Gastroesophageal sphincter (tissue), 4 donors: Measurements from ENCODE around the gene VPS13A. TPM values are rescaled to one million over a fixed set of nuclear protein-coding genes. Genes with fewer than 3 reads are reported as not detected.

Experiments used
- ATAC-seq: fragments of 150-250 bp; one replicate; pipeline ENCODE4 v1.9.1; 2016; ENCODE audit warnings: mild to moderate bottlenecking, moderate library complexity
- H3K27ac ChIP-seq, 4 donors: fragments of 200-600 bp; sonication (generic) in 3 of 4; 1 replicate in 3 of 4; 2 replicates in 1 of 4; pipeline ENCODE4 v1.5.1; 2016 to 2019
- H3K27me3 ChIP-seq: fragments of 200-600 bp; sonication (generic); one replicate; pipeline ENCODE4 v1.5.1; 2019
- H3K36me3 ChIP-seq, 2 donors: fragments of 200-600 bp; sonication (generic); one replicate each; pipeline ENCODE4 v1.5.1; 2019; ENCODE audit warnings: control low read depth in 1 of 2
- H3K4me1 ChIP-seq, 3 donors: fragments of 200-600 bp; sonication (generic); 1 replicate in 2 of 3; 2 replicates in 1 of 3; pipeline ENCODE4 v1.5.1; 2016 to 2019; ENCODE audit warnings: control low read depth in 2 of 3
- H3K4me3 ChIP-seq, 2 donors: fragments of 200-600 bp; sonication (generic); one replicate each; pipeline ENCODE4 v1.5.1; 2019; ENCODE audit warnings: mild to moderate bottlenecking in 1 of 2, moderate library complexity in 1 of 2
- H3K9me3 ChIP-seq, 3 donors: fragments of 200-600 bp; sonication (generic); one replicate each; pipeline ENCODE4 v1.5.1; 2017 to 2019; ENCODE audit warnings: control low read depth in 2 of 3
- EP300 ChIP-seq: sonication (generic); formaldehyde crosslinking; IDR thresholded peaks from one replicate; pipeline ENCODE4 v1.6.1; 2017; ENCODE audit warnings: antibody characterized with exemption, mild to moderate bottlenecking
- POLR2A ChIP-seq, 2 donors: fragments of 450-650 bp; IDR thresholded peaks; one replicate each; pipeline ENCODE4 v1.6.1; 2017; ENCODE audit warnings: antibody characterized with exemption in 2 of 2, mild to moderate bottlenecking in 2 of 2, moderate library complexity in 1 of 2
- POLR2AphosphoS5 ChIP-seq: sonication (generic); formaldehyde crosslinking; IDR thresholded peaks from one replicate; pipeline ENCODE4 v1.6.1; 2017; ENCODE audit warnings: antibody characterized with exemption
- WGBS, 2 donors: methylation state at CpG; one replicate each; pipeline ENCODE4 v1.1.5; 2018; ENCODE audit warnings: low coverage in 1 of 2; 5-methylcytosine and 5-hydroxymethylcytosine counted together
- total RNA-seq, 4 donors: library from RNA; depleted of rRNA; stranded (reverse); fragments of >200 nt; gene quantifications; one replicate each; pipeline ENCODE4 v1.1.0, GENCODE V29; 2016
- TF ChIP-seq, protein P1 (sequence below), 4 experiments: fragments of 200-600 bp in 2 of 4; fragments of 450-650 bp in 2 of 4; sonication (generic) in 1 of 4; IDR thresholded peaks; one replicate each; pipeline ENCODE4 v1.5.1; 2017 to 2019; ENCODE audit warnings: antibody characterized with exemption in 4 of 4, mild to moderate bottlenecking in 2 of 4, moderate library complexity in 2 of 4

Gene VPS13A
- total RNA-seq, 4 donors from 2014 or later, result 33.7 to 79.7 (median 42.6) TPM

DNA sequence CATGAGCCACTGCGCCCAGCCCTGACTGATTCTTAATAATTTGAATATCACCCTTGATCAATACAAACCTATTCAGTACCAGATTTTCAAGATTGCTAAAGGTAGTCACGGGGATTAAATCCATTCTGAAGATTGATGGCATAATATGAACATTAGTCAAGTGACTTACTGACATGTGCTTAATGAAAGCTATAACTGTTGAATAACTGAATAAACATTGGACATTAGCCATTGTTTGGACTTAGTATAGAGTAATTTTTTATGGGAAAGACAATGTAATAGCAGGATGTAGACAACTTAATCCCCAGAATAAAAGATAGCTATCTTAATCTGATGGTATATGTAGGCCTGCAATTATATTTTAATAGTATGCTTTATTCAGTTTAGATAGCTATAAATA is 35.0 kb upstream of the VPS13A start:
- no peaks in the 10 kb centered on the region for H3K36me3 ChIP-seq
- no peak for ATAC-seq

DNA sequence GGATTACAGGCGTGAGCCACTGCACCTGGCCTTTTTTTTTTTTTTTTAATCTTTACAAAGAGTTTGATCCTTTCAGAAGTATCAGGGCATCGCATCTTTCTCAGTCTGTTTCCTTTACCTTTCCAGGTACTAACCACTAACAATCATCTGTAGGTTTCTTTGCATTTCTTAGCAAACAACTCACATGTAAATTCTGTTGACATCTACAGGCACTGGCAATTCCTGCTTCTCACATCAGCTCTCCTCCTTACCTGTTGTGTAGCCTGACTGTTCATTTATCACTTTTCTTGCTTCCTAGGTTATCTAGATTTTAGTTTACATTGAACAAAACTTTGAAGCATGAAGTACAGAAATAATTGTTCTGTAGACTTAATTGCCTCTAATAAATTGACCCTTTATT is 27.5 kb upstream of the VPS13A start:
- no peak for ATAC-seq
- TF ChIP-seq EP300 (no peak), POLR2A (IDR thresholded peaks at IDR 0.05) (no peak)
- TF ChIP-seq, protein P1, sequence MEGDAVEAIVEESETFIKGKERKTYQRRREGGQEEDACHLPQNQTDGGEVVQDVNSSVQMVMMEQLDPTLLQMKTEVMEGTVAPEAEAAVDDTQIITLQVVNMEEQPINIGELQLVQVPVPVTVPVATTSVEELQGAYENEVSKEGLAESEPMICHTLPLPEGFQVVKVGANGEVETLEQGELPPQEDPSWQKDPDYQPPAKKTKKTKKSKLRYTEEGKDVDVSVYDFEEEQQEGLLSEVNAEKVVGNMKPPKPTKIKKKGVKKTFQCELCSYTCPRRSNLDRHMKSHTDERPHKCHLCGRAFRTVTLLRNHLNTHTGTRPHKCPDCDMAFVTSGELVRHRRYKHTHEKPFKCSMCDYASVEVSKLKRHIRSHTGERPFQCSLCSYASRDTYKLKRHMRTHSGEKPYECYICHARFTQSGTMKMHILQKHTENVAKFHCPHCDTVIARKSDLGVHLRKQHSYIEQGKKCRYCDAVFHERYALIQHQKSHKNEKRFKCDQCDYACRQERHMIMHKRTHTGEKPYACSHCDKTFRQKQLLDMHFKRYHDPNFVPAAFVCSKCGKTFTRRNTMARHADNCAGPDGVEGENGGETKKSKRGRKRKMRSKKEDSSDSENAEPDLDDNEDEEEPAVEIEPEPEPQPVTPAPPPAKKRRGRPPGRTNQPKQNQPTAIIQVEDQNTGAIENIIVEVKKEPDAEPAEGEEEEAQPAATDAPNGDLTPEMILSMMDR (IDR thresholded peaks at IDR 0.05), result no peak
- Histone ChIP-seq H3K4me1 (no peaks in the 10 kb centered on the region), H3K36me3 (no peaks in the 10 kb centered on the region), H3K9me3 (no peaks in the 10 kb centered on the region), H3K27me3 (peaks cover 20% of the 10 kb centered on the region), H3K4me3 (no peak overlapping the region), H3K27ac (no peak overlapping the region)
- 22% methylated on average over 2 of the region's 2 CpGs; no CpG with 5 or more reads in 1 of the 2 donors for WGBS, 2 donors

More for the DNA sequence above, 35.0 kb upstream of the VPS13A start:
- TF ChIP-seq POLR2A (IDR thresholded peaks at IDR 0.05), result no peak
- no peak for TF ChIP-seq EP300
- TF ChIP-seq POLR2AphosphoS5, result no peak
- TF ChIP-seq, protein P1 (IDR thresholded peaks at IDR 0.05), result no peak
- Histone ChIP-seq H3K27ac (no peak overlapping the region), H3K4me1 (no peaks in the 10 kb centered on the region), H3K9me3 (no peaks in the 10 kb centered on the region), H3K4me3 (no peak overlapping the region), H3K27me3 (peaks cover 6% of the 10 kb centered on the region)
- WGBS, 2 donors, result 67 to 68% methylated on average over 2 of the region's 2 CpGs

DNA sequence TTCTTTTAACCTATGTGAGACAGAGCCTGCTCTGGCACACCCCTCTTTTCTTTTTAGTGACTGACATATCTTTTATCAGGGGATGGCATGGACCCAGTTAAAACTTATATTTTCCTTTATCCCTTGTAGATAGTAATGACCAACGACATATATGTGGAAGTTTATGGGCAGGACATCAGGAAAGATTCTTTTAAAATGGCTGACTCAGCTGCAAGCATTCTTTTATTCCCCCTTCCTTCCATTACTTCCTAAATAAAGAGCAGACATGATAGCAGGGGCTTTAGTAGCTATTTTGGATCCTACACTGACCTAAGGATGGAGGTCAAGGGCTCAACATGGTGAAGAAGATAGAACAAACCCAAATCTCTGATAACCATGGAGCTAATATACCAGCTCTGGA is 25.0 kb upstream of the VPS13A start:
- Histone ChIP-seq H3K36me3 (no peaks in the 10 kb centered on the region), H3K27me3 (peaks cover 14% of the 10 kb centered on the region), H3K4me1 (no peaks in the 10 kb centered on the region), H3K9me3 (no peaks in the 10 kb centered on the region), H3K27ac (no peak overlapping the region), H3K4me3 (no peak overlapping the region)
- 22 to 43% methylated on average over 1 of the region's 1 CpG for WGBS, 2 donors
- no peak for TF ChIP-seq POLR2A (IDR thresholded peaks at IDR 0.05)
- TF ChIP-seq POLR2AphosphoS5, result no peak
- no peak for TF ChIP-seq EP300
- TF ChIP-seq, protein P1 (IDR thresholded peaks at IDR 0.05), result no peak
- no peak for ATAC-seq

DNA sequence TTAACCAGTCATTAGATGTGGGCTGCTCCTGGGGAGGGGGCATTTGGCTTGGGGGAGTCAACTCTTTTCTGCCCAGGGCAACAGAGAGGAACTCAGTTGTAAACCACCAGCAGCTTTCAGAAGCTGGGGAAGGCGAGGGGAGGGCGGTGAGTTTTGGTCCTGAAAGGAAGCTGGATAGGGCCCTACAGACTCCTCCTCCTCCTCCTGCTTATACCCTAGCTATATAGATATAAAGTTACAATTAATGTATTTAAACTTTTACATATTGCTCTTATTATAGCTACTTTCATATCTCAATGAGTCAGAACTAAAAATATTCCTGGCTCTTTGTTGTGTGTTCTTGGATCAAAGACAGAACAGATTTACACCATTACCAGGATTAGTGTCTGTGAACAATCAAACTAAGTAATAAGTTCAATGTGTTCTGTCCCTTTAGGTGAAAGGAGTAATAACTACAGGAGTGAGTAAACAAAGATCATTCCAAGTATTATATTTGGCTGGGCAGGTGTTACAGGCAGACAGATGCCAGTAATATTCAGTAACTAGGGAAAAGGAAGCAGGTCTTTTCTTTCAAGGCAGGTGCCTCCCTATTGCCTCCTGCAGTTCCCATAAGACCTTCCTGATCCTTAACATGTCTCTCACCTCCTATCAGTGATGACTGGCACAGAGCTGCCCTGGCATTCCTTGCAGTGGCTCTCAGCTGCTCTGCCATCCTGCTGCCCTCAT is 20.5 kb upstream of the VPS13A start:
- no peak overlapping the region for H3K4me3 ChIP-seq
- TF ChIP-seq EP300, result no peak
- TF ChIP-seq POLR2A (IDR thresholded peaks at IDR 0.05), result no peak
- TF ChIP-seq, protein P1 (IDR thresholded peaks at IDR 0.05), result no peak
- TF ChIP-seq POLR2AphosphoS5, result no peak
- H3K36me3 ChIP-seq, result no peaks in the 10 kb centered on the region
- H3K27ac ChIP-seq, result no peak overlapping the region
- H3K4me1 ChIP-seq, result no peaks in the 10 kb centered on the region
- WGBS, 2 donors, result 28 to 77% methylated on average over 2 of the region's 2 CpGs
- no peak for ATAC-seq
- no peaks in the 10 kb centered on the region for H3K9me3 ChIP-seq
- peaks cover under 1% of the 10 kb centered on the region for H3K27me3 ChIP-seq
